Stimulated activated CD4-positive, alpha-beta T cell treated with anti-CD3 and anti-CD28 coated beads, Interleukin-15, amount 100 ng/mL, for 48 hours (primary cell): ENCODE results near the gene OSBPL6.
"Not testable (repeated sequence)": the region's sequence is repeated elsewhere in the genome, so short reads cannot be mapped to it uniquely, and the experiment has no call there.

Experiments
- DNase-seq, 2 donors: peaks; one replicate each; pipeline ENCODE4 v3.0.0-alpha.2; 2020; ENCODE audit warnings: low read depth in 2 of 2

OSBPL6 gene

GRCh38 chr2:178301649-178302238 lies 107.4 kb downstream of the OSBPL6 start:
- DNase-seq: no peak

- no peak for DNase-seq
Observed at GRCh38 chr2:178304333-178304732, 110.0 kb downstream of the OSBPL6 start.

- peak in 1 of 2 donors; percentile 13 for DNase-seq
Observed at GRCh38 chr2:178306352-178307073, 112.2 kb downstream of the OSBPL6 start.

- no peak for DNase-seq
Observed at GRCh38 chr2:178307650-178308049, 113.3 kb downstream of the OSBPL6 start.

- DNase-seq: no peak
Observed at GRCh38 chr2:178309541-178309940, 115.2 kb downstream of the OSBPL6 start.

- no peak for DNase-seq
Observed at GRCh38 chr2:178315078-178315477, 120.8 kb downstream of the OSBPL6 start.

GRCh38 chr2:178315488-178315948 lies 121.2 kb downstream of the OSBPL6 start:
- no peak for DNase-seq

- DNase-seq: no peak
Observed at GRCh38 chr2:178317811-178318210, 123.5 kb downstream of the OSBPL6 start.

- no peak for DNase-seq
Observed at GRCh38 chr2:178320011-178320585, 125.8 kb downstream of the OSBPL6 start.

GRCh38 chr2:178322068-178322467 lies 127.8 kb downstream of the OSBPL6 start:
- no peak for DNase-seq

GRCh38 chr2:178323331-178323730 lies 129.0 kb downstream of the OSBPL6 start:
- not testable (repeated sequence) for DNase-seq

- no peak for DNase-seq
Observed at GRCh38 chr2:178324077-178324476, 129.8 kb downstream of the OSBPL6 start.

- no peak for DNase-seq
Observed at GRCh38 chr2:178325268-178325667, 131.0 kb downstream of the OSBPL6 start.

GRCh38 chr2:178327516-178327915 lies 133.2 kb downstream of the OSBPL6 start:
- DNase-seq: no peak

- no peak for DNase-seq
Observed at GRCh38 chr2:178328037-178328436, 133.7 kb downstream of the OSBPL6 start.

GRCh38 chr2:178330175-178331017 lies 136.1 kb downstream of the OSBPL6 start:
- DNase-seq: no peak

- no peak for DNase-seq
Observed at GRCh38 chr2:178331474-178332432, 137.4 kb downstream of the OSBPL6 start.

GRCh38 chr2:178333851-178334250 lies 139.5 kb downstream of the OSBPL6 start:
- no peak for DNase-seq

GRCh38 chr2:178335230-178335629 lies 140.9 kb downstream of the OSBPL6 start:
- DNase-seq: no peak

GRCh38 chr2:178344121-178344520 lies 149.8 kb downstream of the OSBPL6 start:
- no peak for DNase-seq

- DNase-seq: no peak
Observed at GRCh38 chr2:178345951-178346350, 151.6 kb downstream of the OSBPL6 start.
